Panc1 (cell line): ENCODE data around the gene OR1K1. TPM values are rescaled to one million over a fixed set of nuclear protein-coding genes. Genes with fewer than 3 reads are reported as not detected.

Experiments
- ATAC-seq: fragments of 200-7000 bp; cut with Tn5 transposase; 2 replicates; pipeline ENCODE4 v1.9.1; 2020; ENCODE audit warnings: mild to moderate bottlenecking, moderate library complexity
- BruUV-seq: library from RNA; stranded (reverse); fragments of 400-500 nt; replicated peaks from 2 replicates; lab custom pipeline; 2021; lab: Mats Ljungman, UMichigan
- CTCF ChIA-PET: fragments of 300-600 bp; sonication (Branson Sonifier 250); formaldehyde crosslinking; loops from one replicate; lab custom pipeline; 2022; ENCODE audit warnings: antibody characterized with exemption; lab: Charles Lee
- POLR2A ChIA-PET: fragments of 300-600 bp; sonication (Branson Sonifier 250); formaldehyde crosslinking; loops from one replicate; lab custom pipeline; 2022; ENCODE audit warnings: antibody characterized with exemption; lab: Charles Lee
- DNase-seq: peaks from one replicate; pipeline ENCODE4 v3.0.0-alpha.2; 2010; ENCODE audit warnings: low read depth, low spot score
- H3K27ac ChIP-seq: 2 replicates; pipeline ENCODE4 v1.5.1; 2011; ENCODE audit warnings: mild to moderate bottlenecking, low read length, inconsistent platforms
- H3K27me3 ChIP-seq: fragments of 200-500 bp; sonication (Bioruptor generic); 2 replicates; pipeline ENCODE4 v1.6.0; 2014; ENCODE audit warnings: low read length, inconsistent platforms; ENCODE audit not compliant: control insufficient read depth, insufficient read depth
- H3K36me3 ChIP-seq: fragments of 200-500 bp; sonication (Bioruptor generic); 2 replicates; pipeline ENCODE4 v1.5.1; 2014; ENCODE audit warnings: inconsistent platforms, mild to moderate bottlenecking, low read length, moderate library complexity; ENCODE audit not compliant: control insufficient read depth, insufficient read depth
- H3K4me1 ChIP-seq: 2 replicates; pipeline ENCODE4 v1.5.1; 2011; ENCODE audit warnings: inconsistent platforms, mild to moderate bottlenecking, low read length, moderate library complexity; ENCODE audit not compliant: control insufficient read depth, insufficient read depth
- H3K4me3 ChIP-seq, 2 experiments: 2 replicates each; pipeline ENCODE4 v1.5.1; 2011 to 2012; ENCODE audit warnings: low read depth in 2 of 2, low read length in 2 of 2, mild to moderate bottlenecking in 2 of 2, inconsistent platforms in 1 of 2, moderate library complexity in 1 of 2
- H3K9me3 ChIP-seq: fragments of 200-500 bp; sonication (Bioruptor generic); 2 replicates; pipeline ENCODE4 v1.5.1; 2014; ENCODE audit warnings: low read depth, mild to moderate bottlenecking, inconsistent platforms, low read length, moderate library complexity; ENCODE audit not compliant: control insufficient read depth, insufficient read depth
- CTCF ChIP-seq: fragments of 450-650 bp; IDR thresholded peaks from 2 replicates; pipeline ENCODE4 v1.5.1; 2017; ENCODE audit warnings: mild to moderate bottlenecking
- POLR2AphosphoS5 ChIP-seq: IDR thresholded peaks from 2 replicates; pipeline ENCODE4 v1.6.1; 2012; ENCODE audit warnings: mild to moderate bottlenecking, low read depth, low read length, moderate library complexity
- REST ChIP-seq, 2 experiments: IDR thresholded peaks; 2 replicates each; pipeline ENCODE4 v1.6.1; 2011 to 2012; ENCODE audit warnings: low read depth in 2 of 2, control low read depth in 1 of 2, low read length in 1 of 2, mild to moderate bottlenecking in 1 of 2, moderate library complexity in 1 of 2; ENCODE audit not compliant: insufficient read depth in 1 of 2
- SIN3A ChIP-seq: IDR thresholded peaks from 2 replicates; pipeline ENCODE4 v1.6.1; 2012; ENCODE audit warnings: low read depth, mild to moderate bottlenecking, low read length, moderate library complexity, borderline replicate concordance; ENCODE audit not compliant: insufficient read depth
- TCF7L2 ChIP-seq: IDR thresholded peaks from 2 replicates; pipeline ENCODE4 v1.6.1; 2011; ENCODE audit warnings: mild to moderate bottlenecking, low read depth, low read length, inconsistent platforms
- in situ Hi-C: cut with HindIII; loops from 2 replicates; pipeline ENCODE4 v1.10.0; 2016; ENCODE audit warnings: low sequenced_read_pairs, low pct_unique_long_range_greater_than_20kb
- intact Hi-C: fragments of 100-400 bp; cut with micrococcal nuclease; formaldehyde crosslinking; loops from one replicate; pipeline ENCODE4 v1.10.0; 2022; ENCODE audit not compliant: unreplicated experiment
- total RNA-seq: library from RNA; stranded (reverse); gene quantifications from one replicate; pipeline ENCODE4 v1.2.1, GENCODE V29; 2021; ENCODE audit not compliant: unreplicated experiment

OR1K1 gene
- total RNA-seq, 1 experiment from 2014 or later = not detected

- H3K4me3 ChIP-seq = no peak overlapping the region
- H3K4me1 ChIP-seq = peaks cover 4% of the 10 kb centered on the region
- CTCF ChIA-PET = no interaction called here
- ATAC-seq = no peak
- no peak for TF ChIP-seq REST (IDR thresholded peaks at IDR 0.05; ENCODE audit: insufficient read depth in 1 of 2, low read depth in 2 of 2, low read length in 1 of 2)
- no peak for TF ChIP-seq CTCF
- TF ChIP-seq SIN3A = no peak
- no peak for TF ChIP-seq POLR2AphosphoS5
- no peak for TF ChIP-seq TCF7L2
- no peaks in the 10 kb centered on the region for H3K9me3 ChIP-seq
- intact Hi-C loops = loop anchor here (5.0 to 10.0 kb wide), 2 partner anchors 462 to 690 kb away; no protein-coding TSS in a partner anchor
- H3K27ac ChIP-seq = no peak overlapping the region
- no TSS peak for BruUV-seq
- POLR2A ChIA-PET = no interaction called here
- no peak for DNase-seq
- H3K27me3 ChIP-seq = no peaks in the 10 kb centered on the region
- peaks cover 7% of the 10 kb centered on the region; the same call in 1 of the 2 replicates for H3K36me3 ChIP-seq
- in situ Hi-C loops = no loop called here
Measured at GRCh38 chr9:122814545-122814944, 14.6 kb downstream of the OR1K1 start.

GRCh38 chr9:122815544-122815943, 15.6 kb downstream of the OR1K1 start:
- CTCF ChIA-PET = no interaction called here

More at GRCh38 chr9:122815544-122815943, 15.6 kb downstream of the OR1K1 start:
- H3K4me1 ChIP-seq = peaks cover 10% of the 10 kb centered on the region
- ATAC-seq (no peak), DNase-seq (no peak)
- no peak for TF ChIP-seq CTCF
- no peak for TF ChIP-seq POLR2AphosphoS5
- TF ChIP-seq REST (IDR thresholded peaks at IDR 0.05; ENCODE audit: insufficient read depth in 1 of 2, low read depth in 2 of 2, low read length in 1 of 2) = no peak
- no peak for TF ChIP-seq TCF7L2
- no peak for TF ChIP-seq SIN3A
- no peak overlapping the region for H3K4me3 ChIP-seq
- H3K36me3 ChIP-seq = peaks cover 11% of the 10 kb centered on the region; the same call in 1 of the 2 replicates
- H3K27ac ChIP-seq = no peak overlapping the region
- in situ Hi-C loops = no loop called here
- no peaks in the 10 kb centered on the region for H3K9me3 ChIP-seq
- no peaks in the 10 kb centered on the region for H3K27me3 ChIP-seq
- no TSS peak for BruUV-seq
- intact Hi-C loops = loop anchor here (10.0 kb wide), 1 partner anchor 691 kb away; no protein-coding TSS in a partner anchor
- POLR2A ChIA-PET = no interaction called here
